Measurements from ENCODE around the gene ARHGAP22. TPM values are rescaled to one million over a fixed set of nuclear protein-coding genes. Genes with fewer than 3 reads are reported as not detected.

ARHGAP22 gene
- total RNA-seq, 4 donors from 2014 or later, result 0.26 to 3.6 (median 3.0) TPM; not detected in 1

DNA sequence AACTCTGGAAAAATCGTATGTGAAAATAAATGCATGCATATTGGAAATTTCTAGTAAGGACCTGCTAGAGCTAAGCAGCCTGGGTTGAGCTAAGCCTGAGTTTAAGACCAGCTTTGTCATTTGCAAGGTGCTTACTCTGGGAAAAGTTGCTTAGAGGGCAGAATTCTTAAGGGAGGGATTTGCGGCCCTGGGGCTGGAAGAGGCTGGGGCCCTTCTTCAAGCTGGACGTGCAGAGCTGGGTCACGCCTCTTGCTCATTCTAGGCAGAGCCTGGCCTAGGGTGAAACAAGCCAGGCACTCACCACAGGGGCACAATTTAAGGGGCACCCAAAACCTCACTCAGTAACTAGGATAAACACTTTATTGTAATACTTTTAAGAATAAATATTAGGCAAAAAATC lies 137.2 kb downstream of the ARHGAP22 start:
- peaks cover 0 to 5% of the 10 kb centered on the region in 2 donors for H3K4me1 ChIP-seq
- no peaks in the 10 kb centered on the region for H3K27me3 ChIP-seq
- TF ChIP-seq, protein P1, sequence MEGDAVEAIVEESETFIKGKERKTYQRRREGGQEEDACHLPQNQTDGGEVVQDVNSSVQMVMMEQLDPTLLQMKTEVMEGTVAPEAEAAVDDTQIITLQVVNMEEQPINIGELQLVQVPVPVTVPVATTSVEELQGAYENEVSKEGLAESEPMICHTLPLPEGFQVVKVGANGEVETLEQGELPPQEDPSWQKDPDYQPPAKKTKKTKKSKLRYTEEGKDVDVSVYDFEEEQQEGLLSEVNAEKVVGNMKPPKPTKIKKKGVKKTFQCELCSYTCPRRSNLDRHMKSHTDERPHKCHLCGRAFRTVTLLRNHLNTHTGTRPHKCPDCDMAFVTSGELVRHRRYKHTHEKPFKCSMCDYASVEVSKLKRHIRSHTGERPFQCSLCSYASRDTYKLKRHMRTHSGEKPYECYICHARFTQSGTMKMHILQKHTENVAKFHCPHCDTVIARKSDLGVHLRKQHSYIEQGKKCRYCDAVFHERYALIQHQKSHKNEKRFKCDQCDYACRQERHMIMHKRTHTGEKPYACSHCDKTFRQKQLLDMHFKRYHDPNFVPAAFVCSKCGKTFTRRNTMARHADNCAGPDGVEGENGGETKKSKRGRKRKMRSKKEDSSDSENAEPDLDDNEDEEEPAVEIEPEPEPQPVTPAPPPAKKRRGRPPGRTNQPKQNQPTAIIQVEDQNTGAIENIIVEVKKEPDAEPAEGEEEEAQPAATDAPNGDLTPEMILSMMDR (IDR thresholded peaks at IDR 0.05), result no peak
- no peak for TF ChIP-seq POLR2A (IDR thresholded peaks at IDR 0.05)
- H3K27ac ChIP-seq, result no peak overlapping the region
- intact Hi-C loops (cut with DNase I; ENCODE audit: low total_unique reads), result no loop called here
- no peaks in the 10 kb centered on the region for H3K9me3 ChIP-seq
- no peak overlapping the region for H3K4me3 ChIP-seq
- no peak for DNase-seq
- H3K36me3 ChIP-seq, result no peaks in the 10 kb centered on the region

DNA sequence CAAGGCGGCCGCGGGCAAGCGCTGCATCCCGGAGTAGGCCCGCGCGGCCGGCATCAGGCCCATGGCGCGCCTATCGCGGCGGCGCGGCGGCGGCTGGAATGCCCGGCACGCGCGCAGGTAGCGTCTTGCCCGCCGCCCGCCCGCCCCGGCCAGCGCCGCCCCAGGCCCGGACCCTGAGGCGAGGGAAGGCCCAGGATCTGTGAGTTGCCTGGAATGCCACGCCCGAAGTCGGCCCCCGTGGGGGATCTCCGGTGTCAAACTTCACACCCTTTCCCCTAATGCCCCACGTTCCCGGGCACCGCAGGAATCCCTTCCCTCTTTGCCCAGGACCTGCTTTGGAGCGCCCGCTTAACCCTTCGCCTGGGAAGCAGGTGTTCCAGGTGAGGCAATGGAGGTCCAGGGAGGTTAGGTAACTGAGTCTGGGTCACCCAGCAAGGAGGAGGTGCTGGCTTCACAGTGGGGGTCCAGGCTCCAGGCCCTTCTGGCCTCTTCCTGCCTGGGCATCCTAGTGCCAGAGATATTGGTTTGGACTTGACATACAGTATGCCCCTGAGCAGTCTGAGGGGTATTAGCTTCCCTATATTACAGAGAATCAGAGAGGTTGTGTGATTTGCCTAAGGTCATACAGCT lies 138.1 kb downstream of the ARHGAP22 start:
- Histone ChIP-seq H3K27ac (no peak overlapping the region), H3K4me3 (no peak overlapping the region), H3K36me3 (no peaks in the 10 kb centered on the region), H3K4me1 (peaks cover 0 to 5% of the 10 kb centered on the region in 2 donors), H3K27me3 (no peaks in the 10 kb centered on the region), H3K9me3 (no peaks in the 10 kb centered on the region)
- intact Hi-C loops (cut with DNase I; ENCODE audit: low total_unique reads), result no loop called here
- no peak for TF ChIP-seq POLR2A (IDR thresholded peaks at IDR 0.05)
- TF ChIP-seq, protein P1 (IDR thresholded peaks at IDR 0.05), result no peak
- peak in 1 of 2 donors; percentile 6 for DNase-seq

DNA sequence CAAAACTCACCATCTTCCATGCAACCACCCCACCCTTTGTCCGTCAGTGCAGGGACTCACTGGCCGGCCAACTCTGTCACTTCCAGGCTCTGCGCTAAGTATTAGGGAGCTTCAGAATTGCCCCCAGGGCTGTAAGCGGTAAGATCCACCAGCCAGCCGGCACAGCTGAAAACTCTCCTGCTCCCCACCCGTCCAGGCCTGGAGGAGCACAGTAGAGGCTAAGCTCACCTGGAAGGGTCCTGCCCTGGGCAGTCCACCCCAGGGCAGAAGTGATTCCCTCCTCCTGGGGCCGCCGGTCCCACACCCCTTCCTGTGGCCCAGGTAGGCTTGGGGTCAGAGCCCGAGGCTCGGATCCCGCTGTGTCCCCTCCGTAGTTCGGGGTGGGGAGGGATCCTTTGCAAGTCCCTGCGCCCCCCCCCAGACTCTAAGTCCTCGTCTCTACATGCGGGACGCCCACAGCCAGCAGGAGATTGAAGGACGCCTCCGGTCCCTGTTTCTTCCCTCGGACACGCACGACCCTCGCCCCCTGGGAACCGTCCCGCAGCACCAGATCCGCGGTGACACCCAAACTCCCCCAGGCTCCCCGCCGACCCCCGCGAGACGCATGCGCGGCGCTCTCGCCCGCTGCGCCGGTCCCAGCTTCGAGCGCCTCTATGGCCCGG lies 138.9 kb downstream of the ARHGAP22 start:
- DNase-seq, result peak in 1 of 2 donors; percentile 7
- H3K36me3 ChIP-seq, result no peaks in the 10 kb centered on the region
- no peak overlapping the region for H3K4me3 ChIP-seq
- TF ChIP-seq, protein P1 (IDR thresholded peaks at IDR 0.05), result no peak
- TF ChIP-seq POLR2A (IDR thresholded peaks at IDR 0.05), result no peak
- no peaks in the 10 kb centered on the region for H3K9me3 ChIP-seq
- H3K27ac ChIP-seq, result no peak overlapping the region
- H3K4me1 ChIP-seq, result peaks cover 0 to 5% of the 10 kb centered on the region in 2 donors
- intact Hi-C loops (cut with DNase I; ENCODE audit: low total_unique reads), result no loop called here
- no peaks in the 10 kb centered on the region for H3K27me3 ChIP-seq

DNA sequence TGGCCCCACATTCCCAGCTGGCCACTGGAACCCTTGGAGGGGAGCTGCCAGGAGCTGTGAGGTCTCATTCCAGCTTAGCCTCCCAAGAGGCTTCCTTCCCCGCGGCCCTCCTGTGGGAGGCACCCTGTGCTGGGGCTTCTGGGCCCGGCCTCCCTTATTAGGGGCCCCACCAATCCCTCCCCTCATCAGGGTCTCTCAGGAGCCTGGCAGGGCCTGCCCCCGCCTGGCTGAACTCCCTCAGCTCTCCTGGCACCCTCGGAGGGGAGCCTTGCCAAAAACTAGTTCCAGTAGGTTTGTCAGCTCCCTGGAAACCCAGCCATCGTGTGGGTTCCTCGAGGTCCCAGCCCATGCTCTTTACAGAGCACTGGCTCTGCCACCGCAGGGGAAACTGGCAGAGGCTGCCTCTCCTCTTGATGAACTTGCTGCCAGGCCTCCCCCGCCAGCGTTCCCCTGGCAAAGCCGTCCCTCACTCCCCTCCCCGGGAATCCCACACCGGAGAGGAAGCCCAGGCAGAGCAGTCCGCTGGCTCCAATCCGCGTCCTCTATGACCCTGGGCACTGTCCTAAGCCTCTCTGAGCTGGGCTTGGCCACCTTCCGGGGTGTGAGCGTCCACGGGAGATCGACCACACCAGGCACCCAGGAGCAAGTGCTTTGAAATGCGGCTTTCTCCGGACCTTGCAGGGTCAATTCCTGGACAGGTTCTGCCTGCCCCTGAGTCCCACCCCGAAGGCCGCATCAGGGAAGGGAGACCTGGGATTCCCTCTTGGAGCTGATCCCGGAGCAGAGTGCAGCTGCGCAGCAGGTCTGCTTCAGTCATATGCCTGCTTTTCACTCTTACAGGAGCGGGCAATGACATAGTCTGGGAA lies 139.8 kb downstream of the ARHGAP22 start:
- Histone ChIP-seq H3K27ac (peak overlapping the region; percentile 5 to 30), H3K4me1 (peaks cover 0 to 5% of the 10 kb centered on the region in 2 donors), H3K9me3 (no peaks in the 10 kb centered on the region), H3K27me3 (no peaks in the 10 kb centered on the region), H3K36me3 (no peaks in the 10 kb centered on the region), H3K4me3 (no peak overlapping the region)
- intact Hi-C loops (cut with DNase I; ENCODE audit: low total_unique reads), result no loop called here
- DNase-seq, result peak in 1 of 2 donors; percentile 22
- no peak for TF ChIP-seq POLR2A (IDR thresholded peaks at IDR 0.05)
- TF ChIP-seq, protein P1 (IDR thresholded peaks at IDR 0.05), result no peak
